ENCODE measurements around the gene ABCA13. TPM values are rescaled to one million over a fixed set of nuclear protein-coding genes. Genes with fewer than 3 reads are reported as not detected.

Gene ABCA13, protein sequence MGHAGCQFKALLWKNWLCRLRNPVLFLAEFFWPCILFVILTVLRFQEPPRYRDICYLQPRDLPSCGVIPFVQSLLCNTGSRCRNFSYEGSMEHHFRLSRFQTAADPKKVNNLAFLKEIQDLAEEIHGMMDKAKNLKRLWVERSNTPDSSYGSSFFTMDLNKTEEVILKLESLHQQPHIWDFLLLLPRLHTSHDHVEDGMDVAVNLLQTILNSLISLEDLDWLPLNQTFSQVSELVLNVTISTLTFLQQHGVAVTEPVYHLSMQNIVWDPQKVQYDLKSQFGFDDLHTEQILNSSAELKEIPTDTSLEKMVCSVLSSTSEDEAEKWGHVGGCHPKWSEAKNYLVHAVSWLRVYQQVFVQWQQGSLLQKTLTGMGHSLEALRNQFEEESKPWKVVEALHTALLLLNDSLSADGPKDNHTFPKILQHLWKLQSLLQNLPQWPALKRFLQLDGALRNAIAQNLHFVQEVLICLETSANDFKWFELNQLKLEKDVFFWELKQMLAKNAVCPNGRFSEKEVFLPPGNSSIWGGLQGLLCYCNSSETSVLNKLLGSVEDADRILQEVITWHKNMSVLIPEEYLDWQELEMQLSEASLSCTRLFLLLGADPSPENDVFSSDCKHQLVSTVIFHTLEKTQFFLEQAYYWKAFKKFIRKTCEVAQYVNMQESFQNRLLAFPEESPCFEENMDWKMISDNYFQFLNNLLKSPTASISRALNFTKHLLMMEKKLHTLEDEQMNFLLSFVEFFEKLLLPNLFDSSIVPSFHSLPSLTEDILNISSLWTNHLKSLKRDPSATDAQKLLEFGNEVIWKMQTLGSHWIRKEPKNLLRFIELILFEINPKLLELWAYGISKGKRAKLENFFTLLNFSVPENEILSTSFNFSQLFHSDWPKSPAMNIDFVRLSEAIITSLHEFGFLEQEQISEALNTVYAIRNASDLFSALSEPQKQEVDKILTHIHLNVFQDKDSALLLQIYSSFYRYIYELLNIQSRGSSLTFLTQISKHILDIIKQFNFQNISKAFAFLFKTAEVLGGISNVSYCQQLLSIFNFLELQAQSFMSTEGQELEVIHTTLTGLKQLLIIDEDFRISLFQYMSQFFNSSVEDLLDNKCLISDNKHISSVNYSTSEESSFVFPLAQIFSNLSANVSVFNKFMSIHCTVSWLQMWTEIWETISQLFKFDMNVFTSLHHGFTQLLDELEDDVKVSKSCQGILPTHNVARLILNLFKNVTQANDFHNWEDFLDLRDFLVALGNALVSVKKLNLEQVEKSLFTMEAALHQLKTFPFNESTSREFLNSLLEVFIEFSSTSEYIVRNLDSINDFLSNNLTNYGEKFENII (N-terminal part only)
- total RNA-seq (10 to 100 TPM in 1 of 2 donors, 1 to 10 TPM in 1; 5.1 to 23.2 TPM), polyA plus RNA-seq (1 to 10 TPM; 1.2 to 1.9 TPM)
- long read RNA-seq, donor 1, result 0 reads
- long read RNA-seq, donor 2, result 0 reads
- long read RNA-seq, donor 3, result 0 reads
- long read RNA-seq, donor 4, result 0 reads
- long read RNA-seq, donor 5, result 0 reads

- no peaks in the 10 kb centered on the region for H3K27me3 ChIP-seq (ENCODE audit: control insufficient read depth in 3 of 3, insufficient read depth in 3 of 3, low read length in 2 of 3)
- ATAC-seq (ENCODE audit: insufficient read depth, low FRiP score), result no peak
- DNase-seq, result no peak
- 45 to 65% methylated on average over 4 of the region's 4 CpGs for WGBS, 2 donors
- H3K36me3 ChIP-seq (ENCODE audit: control insufficient read depth in 4 of 4, insufficient read depth in 4 of 4, low read length in 4 of 4), result no peaks in the 10 kb centered on the region
- TF ChIP-seq, protein P1, sequence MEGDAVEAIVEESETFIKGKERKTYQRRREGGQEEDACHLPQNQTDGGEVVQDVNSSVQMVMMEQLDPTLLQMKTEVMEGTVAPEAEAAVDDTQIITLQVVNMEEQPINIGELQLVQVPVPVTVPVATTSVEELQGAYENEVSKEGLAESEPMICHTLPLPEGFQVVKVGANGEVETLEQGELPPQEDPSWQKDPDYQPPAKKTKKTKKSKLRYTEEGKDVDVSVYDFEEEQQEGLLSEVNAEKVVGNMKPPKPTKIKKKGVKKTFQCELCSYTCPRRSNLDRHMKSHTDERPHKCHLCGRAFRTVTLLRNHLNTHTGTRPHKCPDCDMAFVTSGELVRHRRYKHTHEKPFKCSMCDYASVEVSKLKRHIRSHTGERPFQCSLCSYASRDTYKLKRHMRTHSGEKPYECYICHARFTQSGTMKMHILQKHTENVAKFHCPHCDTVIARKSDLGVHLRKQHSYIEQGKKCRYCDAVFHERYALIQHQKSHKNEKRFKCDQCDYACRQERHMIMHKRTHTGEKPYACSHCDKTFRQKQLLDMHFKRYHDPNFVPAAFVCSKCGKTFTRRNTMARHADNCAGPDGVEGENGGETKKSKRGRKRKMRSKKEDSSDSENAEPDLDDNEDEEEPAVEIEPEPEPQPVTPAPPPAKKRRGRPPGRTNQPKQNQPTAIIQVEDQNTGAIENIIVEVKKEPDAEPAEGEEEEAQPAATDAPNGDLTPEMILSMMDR (IDR thresholded peaks at IDR 0.05; ENCODE audit: control extremely low read depth, extremely low read depth), result no peak
- H3K4me1 ChIP-seq (ENCODE audit: control insufficient read depth in 5 of 5, insufficient read depth in 5 of 5, low read length in 5 of 5), result no peaks in the 10 kb centered on the region
- H3K4me3 ChIP-seq, result no peak within 1 kb of the TSS
- no peak within 1 kb of the TSS for H3K9ac ChIP-seq (ENCODE audit: insufficient read depth in 1 of 2, low read length in 2 of 2)
- H3K27ac ChIP-seq (ENCODE audit: low read depth in 1 of 2, low read length in 1 of 2), result no peak within 1 kb of the TSS
- no peaks in the 10 kb centered on the region for H3K9me3 ChIP-seq (ENCODE audit: control insufficient read depth in 4 of 4, insufficient read depth in 3 of 4, low read length in 3 of 4)
Measured at GRCh38 chr7:48171202-48171601, at the start of gene ABCA13. Gene ABCA13 (plus strand): TSS chr7:48171458. CDS start chr7:48171484, 26 bp downstream.

DNA sequence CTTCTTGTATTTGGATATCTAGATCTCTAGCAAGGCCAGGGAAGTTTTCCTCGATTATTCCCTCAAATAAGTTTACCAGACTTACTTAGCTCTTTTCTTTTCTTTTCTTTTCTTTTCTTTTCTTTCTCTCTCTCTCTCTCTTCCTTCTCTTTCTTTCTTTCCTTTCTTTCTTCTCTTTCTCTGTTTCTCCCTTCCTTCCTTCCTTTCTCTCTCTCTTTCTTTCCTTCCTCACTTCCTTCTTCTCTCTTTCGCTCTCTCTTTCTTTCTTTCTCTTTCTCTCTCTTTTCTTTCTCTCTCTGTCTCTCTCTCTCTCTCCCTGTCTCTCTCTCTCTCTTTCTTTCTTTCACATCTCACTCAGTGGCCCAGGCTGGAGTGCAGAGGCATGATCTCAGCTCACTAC lies 45.2 kb upstream of the ABCA13 start:
- H3K36me3 ChIP-seq (ENCODE audit: control insufficient read depth in 4 of 4, insufficient read depth in 4 of 4, low read length in 4 of 4), result no peaks in the 10 kb centered on the region
- TF ChIP-seq, protein P1 (IDR thresholded peaks at IDR 0.05; ENCODE audit: control extremely low read depth, extremely low read depth), result no peak
- H3K27me3 ChIP-seq (ENCODE audit: control insufficient read depth in 3 of 3, insufficient read depth in 3 of 3, low read length in 2 of 3), result no peaks in the 10 kb centered on the region
- H3K4me3 ChIP-seq, result no peak overlapping the region
- DNase-seq (no peak), ATAC-seq (ENCODE audit: insufficient read depth, low FRiP score) (no peak)
- no peak overlapping the region for H3K27ac ChIP-seq (ENCODE audit: low read depth in 1 of 2, low read length in 1 of 2)
- no peak overlapping the region for H3K9ac ChIP-seq (ENCODE audit: insufficient read depth in 1 of 2, low read length in 2 of 2)
- peaks cover 0 to 3% (median 0%) of the 10 kb centered on the region in 4 donors for H3K9me3 ChIP-seq (ENCODE audit: control insufficient read depth in 4 of 4, insufficient read depth in 3 of 4, low read length in 3 of 4)
- 89 to 98% methylated on average over 2 of the region's 2 CpGs for WGBS, 2 donors
- no peaks in the 10 kb centered on the region for H3K4me1 ChIP-seq (ENCODE audit: control insufficient read depth in 5 of 5, insufficient read depth in 5 of 5, low read length in 5 of 5)

- TF ChIP-seq, protein P1 (IDR thresholded peaks at IDR 0.05; ENCODE audit: control extremely low read depth, extremely low read depth), result no peak
- Histone ChIP-seq H3K27me3 (ENCODE audit: control insufficient read depth in 3 of 3, insufficient read depth in 3 of 3, low read length in 2 of 3) (no peaks in the 10 kb centered on the region), H3K36me3 (ENCODE audit: control insufficient read depth in 4 of 4, insufficient read depth in 4 of 4, low read length in 4 of 4) (no peaks in the 10 kb centered on the region), H3K4me3 (no peak overlapping the region), H3K27ac (ENCODE audit: low read depth in 1 of 2, low read length in 1 of 2) (no peak overlapping the region), H3K9ac (ENCODE audit: insufficient read depth in 1 of 2, low read length in 2 of 2) (no peak overlapping the region), H3K9me3 (ENCODE audit: control insufficient read depth in 4 of 4, insufficient read depth in 3 of 4, low read length in 3 of 4) (peaks cover 0 to 3% (median 0%) of the 10 kb centered on the region in 4 donors), H3K4me1 (ENCODE audit: control insufficient read depth in 5 of 5, insufficient read depth in 5 of 5, low read length in 5 of 5) (no peaks in the 10 kb centered on the region)
- DNase-seq, result no peak
- no peak for ATAC-seq (ENCODE audit: insufficient read depth, low FRiP score)
Measured at GRCh38 chr7:48130658-48131108, 40.6 kb upstream of the ABCA13 start.

Measured in lung (tissue), 16 donors.